Measurements from ENCODE around the gene SLC24A1.

DNA sequence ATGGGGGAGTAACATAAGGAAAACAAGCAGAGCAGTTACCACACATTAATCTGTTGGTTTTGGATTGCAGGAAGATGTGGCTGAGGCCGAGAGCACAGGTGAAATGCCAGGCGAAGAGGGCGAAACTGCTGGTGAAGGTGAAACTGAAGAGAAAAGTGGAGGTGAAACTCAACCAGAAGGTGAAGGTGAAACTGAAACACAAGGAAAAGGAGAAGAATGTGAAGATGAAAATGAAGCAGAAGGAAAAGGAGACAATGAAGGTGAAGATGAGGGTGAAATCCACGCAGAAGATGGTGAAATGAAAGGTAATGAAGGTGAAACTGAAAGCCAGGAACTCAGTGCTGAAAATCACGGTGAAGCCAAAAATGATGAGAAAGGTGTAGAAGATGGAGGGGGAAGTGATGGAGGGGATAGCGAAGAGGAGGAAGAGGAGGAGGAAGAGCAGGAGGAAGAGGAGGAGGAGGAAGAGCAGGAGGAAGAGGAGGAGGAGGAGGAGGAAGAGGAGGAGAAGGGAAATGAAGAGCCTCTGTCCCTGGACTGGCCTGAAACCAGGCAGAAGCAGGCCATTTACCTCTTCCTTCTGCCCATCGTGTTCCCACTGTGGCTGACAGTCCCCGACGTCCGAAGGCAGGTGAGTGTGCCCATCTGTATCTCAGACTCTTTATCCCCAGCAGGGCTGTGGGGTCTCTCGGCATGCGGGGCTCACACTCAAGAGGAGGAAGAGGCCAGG is 28.7 kb downstream of the SLC24A1 start:
- no peak for TF ChIP-seq CTCF (IDR thresholded peaks at IDR 0.05; ENCODE audit: borderline replicate concordance, extremely low read depth, low read length, poor library complexity, severe bottlenecking)
- TF ChIP-seq EZH2 (IDR thresholded peaks at IDR 0.05; ENCODE audit: borderline replicate concordance, low read depth, low read length, severe bottlenecking), result no peak

All from DND-41 (cell line).